Muscle of leg (tissue), 11 donors: ENCODE data around the gene USP47. TPM values are rescaled to one million over a fixed set of nuclear protein-coding genes. Genes with fewer than 3 reads are reported as not detected.

ENCODE experiments used
- DNase-seq: peaks from one replicate; pipeline ENCODE4 v3.0.0; 2013
- H3K27ac ChIP-seq: one replicate; pipeline ENCODE4 v1.5.1; 2013; ENCODE audit warnings: mild to moderate bottlenecking, low read length, control low read depth
- H3K27me3 ChIP-seq: one replicate; pipeline ENCODE4 v1.6.1; 2013; ENCODE audit warnings: low read length; ENCODE audit not compliant: control insufficient read depth, insufficient read depth
- H3K36me3 ChIP-seq: one replicate; pipeline ENCODE4 v1.6.1; 2013; ENCODE audit warnings: low read length; ENCODE audit not compliant: control insufficient read depth, insufficient read depth
- H3K4me1 ChIP-seq: one replicate; pipeline ENCODE4 v1.6.1; 2013; ENCODE audit warnings: low read length; ENCODE audit not compliant: control insufficient read depth, insufficient read depth
- H3K4me3 ChIP-seq: one replicate; pipeline ENCODE4 v1.5.1; 2013; ENCODE audit warnings: low read length, control low read depth
- H3K9me3 ChIP-seq: replicated peaks from 2 replicates; pipeline ENCODE4 v1.6.1; 2013; ENCODE audit warnings: low read depth, low read length; ENCODE audit not compliant: control insufficient read depth
- WGBS: methylation state at CpG from one replicate; pipeline ENCODE4 v1.1.5; 2013; ENCODE audit warnings: missing lambda C conversion rate; ENCODE audit not compliant: insufficient coverage; 5-methylcytosine and 5-hydroxymethylcytosine counted together
- polyA plus RNA-seq, 8 donors: library from polyadenylated mRNA; unstranded; fragments of 120-200 nt; gene quantifications; one replicate each; pipeline versions ENCODE4 v1.2.1 to v1.2.3, GENCODE V29; 2013; ENCODE audit warnings: inconsistent platforms in 1 of 8, low replicate concordance in 1 of 8; ENCODE audit not compliant: insufficient read length in 8 of 8, insufficient read depth in 1 of 8
- total RNA-seq: library from RNA; stranded (reverse); fragments of 120-200 nt; gene quantifications from one replicate; pipeline ENCODE4 v1.2.4, GENCODE V29; 2013

USP47 gene
- total and polyA plus RNA-seq, 9 donors: 50.1 to 74.4 (median 67.7) TPM

GRCh38 chr11:11946180-11946579 is 104.4 kb downstream of the USP47 start:
- H3K9me3 ChIP-seq: no peaks in the 10 kb centered on the region
- WGBS: no CpG with 5 or more reads among the region's 2 CpGs
- no peaks in the 10 kb centered on the region for H3K4me1 ChIP-seq
- no peak for DNase-seq
- peaks cover 24% of the 10 kb centered on the region for H3K36me3 ChIP-seq
- no peaks in the 10 kb centered on the region for H3K27me3 ChIP-seq
- H3K27ac ChIP-seq: no peak overlapping the region
- H3K4me3 ChIP-seq: no peak overlapping the region

GRCh38 chr11:11946878-11947277 is 105.1 kb downstream of the USP47 start:
- H3K36me3 ChIP-seq: peaks cover 28% of the 10 kb centered on the region

GRCh38 chr11:11947825-11948224 is 106.1 kb downstream of the USP47 start:
- 100% methylated on average over 1 of the region's 4 CpGs for WGBS
- Histone ChIP-seq H3K27me3 (no peaks in the 10 kb centered on the region), H3K27ac (no peak overlapping the region), H3K9me3 (no peaks in the 10 kb centered on the region), H3K36me3 (peaks cover 28% of the 10 kb centered on the region), H3K4me3 (no peak overlapping the region), H3K4me1 (no peaks in the 10 kb centered on the region)
- DNase-seq: no peak

More at GRCh38 chr11:11946878-11947277, 105.1 kb downstream of the USP47 start:
- Histone ChIP-seq H3K4me1 (no peaks in the 10 kb centered on the region), H3K27me3 (no peaks in the 10 kb centered on the region), H3K4me3 (no peak overlapping the region), H3K9me3 (no peaks in the 10 kb centered on the region), H3K27ac (no peak overlapping the region)
- WGBS: no CpG with 5 or more reads among the region's 2 CpGs
- no peak for DNase-seq

DNA sequence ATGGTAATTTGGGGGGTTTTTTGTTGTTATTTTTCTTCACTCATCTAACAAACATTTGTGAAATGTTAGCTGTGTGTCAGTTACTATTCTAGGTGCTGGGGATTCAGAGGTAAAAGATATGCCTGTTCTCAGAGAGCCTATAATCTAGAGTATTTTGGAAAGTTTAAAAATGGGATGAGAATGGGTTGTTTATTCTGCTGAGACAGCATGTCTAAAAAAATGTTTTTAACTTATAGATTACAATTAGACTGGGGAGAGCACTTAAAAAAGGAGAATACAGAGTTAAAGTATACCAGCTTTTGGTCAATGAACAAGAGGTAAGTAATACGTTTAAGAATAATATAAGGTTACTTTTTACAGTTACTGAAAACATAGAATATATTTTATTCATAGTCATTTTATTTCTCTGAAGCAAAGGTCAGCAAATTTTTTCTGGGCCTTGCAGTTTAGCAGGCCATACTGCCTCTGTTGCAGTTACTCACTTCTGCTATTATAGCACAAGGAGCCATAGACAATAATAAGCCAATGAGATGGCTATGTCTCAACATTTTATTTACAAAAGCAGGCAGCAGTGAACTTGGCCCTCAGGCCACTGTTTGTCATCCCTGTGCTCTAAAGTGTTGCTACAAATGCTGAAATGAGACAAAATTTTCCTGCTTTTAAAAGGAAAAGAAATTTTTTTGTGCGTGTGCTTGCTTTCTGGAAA is 106.6 kb downstream of the USP47 start:
- Histone ChIP-seq H3K9me3 (no peaks in the 10 kb centered on the region), H3K36me3 (peaks cover 28% of the 10 kb centered on the region), H3K27me3 (no peaks in the 10 kb centered on the region), H3K4me1 (no peaks in the 10 kb centered on the region), H3K27ac (no peak overlapping the region), H3K4me3 (no peak overlapping the region)
- no peak for DNase-seq
- WGBS: no CpG with 5 or more reads among the region's 2 CpGs

GRCh38 chr11:11949482-11949881 is 107.7 kb downstream of the USP47 start:
- peaks cover 32% of the 10 kb centered on the region for H3K36me3 ChIP-seq
- H3K27me3 ChIP-seq: no peaks in the 10 kb centered on the region
- H3K27ac ChIP-seq: no peak overlapping the region
- H3K9me3 ChIP-seq: no peaks in the 10 kb centered on the region
- DNase-seq: no peak
- H3K4me3 ChIP-seq: no peak overlapping the region
- no peaks in the 10 kb centered on the region for H3K4me1 ChIP-seq

DNA sequence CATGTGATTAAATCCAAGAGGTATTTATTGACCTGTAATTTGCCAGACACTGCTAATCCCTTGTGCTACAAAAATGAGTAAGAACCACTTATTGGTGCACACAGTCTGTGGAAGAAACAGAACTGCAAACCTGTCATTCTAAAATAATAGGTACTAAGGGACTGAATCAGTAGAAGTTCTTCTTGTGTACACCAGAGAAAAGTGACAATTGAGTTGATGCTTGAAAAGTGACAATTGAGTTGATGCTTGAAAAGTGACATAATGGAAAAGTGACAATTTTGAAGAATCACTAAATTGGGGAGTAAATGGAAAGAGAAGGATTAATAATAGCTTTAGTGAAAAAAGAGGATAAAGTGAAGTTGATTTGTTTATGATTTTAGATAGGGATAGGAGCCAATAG is 110.3 kb downstream of the USP47 start:
- Histone ChIP-seq H3K27ac (no peak overlapping the region), H3K9me3 (no peaks in the 10 kb centered on the region), H3K36me3 (peaks cover 38% of the 10 kb centered on the region), H3K27me3 (no peaks in the 10 kb centered on the region), H3K4me1 (no peaks in the 10 kb centered on the region), H3K4me3 (no peak overlapping the region)
- DNase-seq: no peak

- WGBS: 100% methylated on average over 1 of the region's 5 CpGs
- Histone ChIP-seq H3K27me3 (no peaks in the 10 kb centered on the region), H3K9me3 (no peaks in the 10 kb centered on the region), H3K27ac (no peak overlapping the region), H3K4me3 (no peak overlapping the region), H3K36me3 (peaks cover 39% of the 10 kb centered on the region), H3K4me1 (no peaks in the 10 kb centered on the region)
- DNase-seq: no peak
Observed at GRCh38 chr11:11956006-11956405, 114.2 kb downstream of the USP47 start.

DNA sequence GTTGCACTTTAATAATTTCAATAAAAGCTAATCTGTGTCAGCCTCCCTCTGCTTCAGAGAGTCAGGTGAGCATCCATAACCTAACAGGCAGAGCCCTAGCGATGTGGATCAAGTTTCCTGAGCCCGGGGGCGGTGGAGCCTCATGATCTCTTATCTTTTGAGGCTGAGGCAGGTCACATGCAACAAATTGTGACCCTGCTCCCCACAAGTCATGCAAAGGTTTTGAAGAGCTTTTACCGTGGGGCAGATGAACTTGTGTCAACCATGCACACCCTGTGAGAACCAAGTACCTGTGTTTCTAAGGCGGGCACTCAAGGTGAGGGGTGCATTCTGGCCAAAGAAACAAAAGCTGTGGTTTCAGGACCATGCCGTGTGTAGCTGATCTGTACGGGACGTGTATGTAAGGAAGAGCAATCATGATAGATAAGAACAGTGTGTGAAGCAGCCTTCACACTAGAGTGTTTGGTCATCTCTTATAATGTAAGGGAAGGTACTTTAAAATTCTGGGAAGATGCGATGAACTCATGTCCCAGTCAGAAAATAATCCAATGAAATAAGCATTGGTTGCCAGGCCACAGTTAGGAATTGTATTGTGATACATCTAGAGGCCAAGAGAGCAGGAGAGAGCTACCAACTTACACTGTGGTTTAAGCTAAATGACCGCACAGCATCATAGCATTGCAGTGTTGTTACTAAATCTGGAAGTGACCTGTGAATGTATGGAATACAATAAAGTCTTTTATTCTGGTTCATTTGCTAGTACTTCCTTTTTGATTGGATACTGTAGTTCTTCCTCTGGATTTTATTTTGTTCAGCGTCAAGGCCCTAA is 116.8 kb downstream of the USP47 start:
- no peak for DNase-seq
- Histone ChIP-seq H3K4me3 (no peak overlapping the region), H3K9me3 (peaks cover 7% of the 10 kb centered on the region), H3K27me3 (no peaks in the 10 kb centered on the region), H3K4me1 (peaks cover 6% of the 10 kb centered on the region), H3K27ac (no peak overlapping the region), H3K36me3 (peaks cover 41% of the 10 kb centered on the region)
- 90% methylated on average over 9 of the region's 11 CpGs for WGBS

DNA sequence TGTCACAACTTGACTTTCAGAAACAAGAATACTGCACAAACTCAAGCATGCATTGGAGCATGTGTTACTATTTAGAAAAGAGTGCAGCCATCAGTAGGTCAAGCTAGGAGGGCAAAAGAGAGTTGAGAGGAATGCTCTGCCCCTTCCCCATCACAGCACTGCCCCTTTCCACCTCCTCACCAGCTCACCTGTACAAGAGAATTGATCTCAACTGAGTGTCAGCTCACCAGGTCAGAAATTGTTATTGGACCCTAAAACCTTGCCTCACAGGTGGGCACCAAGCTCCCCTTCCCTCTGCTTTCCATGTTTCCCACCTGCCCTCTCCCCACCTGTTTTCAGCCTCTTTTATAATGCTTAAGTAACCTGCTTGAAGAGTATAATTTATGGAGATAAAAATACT is 117.8 kb downstream of the USP47 start:
- peaks cover 7% of the 10 kb centered on the region for H3K9me3 ChIP-seq
- H3K27ac ChIP-seq: no peak overlapping the region
- H3K36me3 ChIP-seq: peaks cover 44% of the 10 kb centered on the region
- peaks cover 15% of the 10 kb centered on the region for H3K4me1 ChIP-seq
- H3K27me3 ChIP-seq: no peaks in the 10 kb centered on the region
- no peak overlapping the region for H3K4me3 ChIP-seq
- DNase-seq: no peak

- Histone ChIP-seq H3K9me3 (peaks cover 7% of the 10 kb centered on the region), H3K4me1 (peaks cover 18% of the 10 kb centered on the region), H3K27ac (no peak overlapping the region), H3K36me3 (peaks cover 51% of the 10 kb centered on the region), H3K4me3 (no peak overlapping the region), H3K27me3 (no peaks in the 10 kb centered on the region)
- WGBS: no CpG with 5 or more reads among the region's 1 CpG
- no peak for DNase-seq
Observed at GRCh38 chr11:11960687-11961086, 118.9 kb downstream of the USP47 start.
